ENCODE results near the gene C4orf17. TPM values are rescaled to one million over a fixed set of nuclear protein-coding genes. Genes with fewer than 3 reads are reported as not detected.

C4orf17 gene
- total and polyA plus RNA-seq, 2 experiments from 2014 or later = not detected

Other genes starting within 250 kb of the C4orf17 start
- not detected in 2 replicates for gene ADH1A, start 220.0 kb upstream of the C4orf17 start, total RNA-seq
- gene ADH1A, start 220.0 kb upstream of the C4orf17 start, polyA plus RNA-seq = not detected in 2 replicates
- gene ADH1B, start 189.6 kb upstream of the C4orf17 start, total RNA-seq = not detected in 2 replicates
- gene ADH1B, start 189.6 kb upstream of the C4orf17 start, polyA plus RNA-seq = not detected in 2 replicates
- not detected in 2 replicates for gene ADH1C, start 158.3 kb upstream of the C4orf17 start, total RNA-seq
- not detected in 2 replicates for gene ADH1C, start 158.3 kb upstream of the C4orf17 start, polyA plus RNA-seq
- not detected in 2 replicates for gene ADH7, start 75.7 kb upstream of the C4orf17 start, total RNA-seq
- not detected in 2 replicates for gene ADH7, start 75.7 kb upstream of the C4orf17 start, polyA plus RNA-seq
- gene TRMT10A, start 53.0 kb downstream of the C4orf17 start, total RNA-seq = 4.9 and 7.5 TPM in 2 replicates
- gene TRMT10A, start 53.0 kb downstream of the C4orf17 start, polyA plus RNA-seq = 6.5 and 10.3 TPM in 2 replicates
- 0.69 and 2.5 TPM in 2 replicates for gene MTTP, start 63.8 kb downstream of the C4orf17 start, total RNA-seq
- 2.0 and 2.1 TPM in 2 replicates for gene MTTP, start 63.8 kb downstream of the C4orf17 start, polyA plus RNA-seq
- 0.06 and 0.07 TPM in 2 replicates for gene C4orf54, start 146.8 kb downstream of the C4orf17 start, total RNA-seq
- not detected in 2 replicates for gene C4orf54, start 146.8 kb downstream of the C4orf17 start, polyA plus RNA-seq